Esophagus squamous epithelium (tissue), 4 donors: ENCODE measurements around the gene CYP2A6.
"Not testable (repeated sequence)": the region's sequence is repeated elsewhere in the genome, so short reads cannot be mapped to it uniquely, and the experiment has no call there.

Experiments
- CTCF ChIP-seq, 6 experiments: fragments of 450-650 bp in 4 of 6; fragments of 200-600 bp in 2 of 6; sonication (generic) in 2 of 6; IDR thresholded peaks; one replicate each; pipeline ENCODE4 v1.5.1; 2016 to 2019; ENCODE audit warnings: antibody characterized with exemption in 6 of 6, mild to moderate bottlenecking in 4 of 6, moderate library complexity in 4 of 6
- POLR2A ChIP-seq, 4 donors: fragments of 450-650 bp; IDR thresholded peaks; one replicate each; pipeline ENCODE4 v1.6.1; 2017; ENCODE audit warnings: antibody characterized with exemption in 4 of 4, mild to moderate bottlenecking in 4 of 4, moderate library complexity in 3 of 4

- not testable (repeated sequence) for TF ChIP-seq CTCF, POLR2A (IDR thresholded peaks at IDR 0.05)
These were observed 14.7 kb upstream of the CYP2A6 start for GRCh38 chr19:40864739-40865496.
